Tibial artery (tissue), 4 donors: Measurements from ENCODE around the gene SCYGR1.
"Not testable (repeated sequence)": the region's sequence is repeated elsewhere in the genome, so short reads cannot be mapped to it uniquely, and the experiment has no call there.

ENCODE experiments used
- DNase-seq, 2 donors: peaks; one replicate each; pipeline ENCODE4 v3.0.0-alpha.2; 2019
- H3K27ac ChIP-seq, 2 donors: fragments of 200-600 bp; sonication (generic) in 1 of 2; 1 replicate in 1 of 2; 2 replicates in 1 of 2; pipeline ENCODE4 v1.5.1; 2018 to 2019; ENCODE audit warnings: mild to moderate bottlenecking in 1 of 2
- H3K27me3 ChIP-seq, 2 donors: fragments of 200-600 bp; sonication (generic) in 1 of 2; one replicate each; pipeline versions ENCODE4 v1.5.1 to v1.6.0; 2016 to 2019
- H3K36me3 ChIP-seq, 3 donors: fragments of 200-600 bp; sonication (generic) in 2 of 3; one replicate each; pipeline ENCODE4 v1.5.1; 2016 to 2019; ENCODE audit warnings: mild to moderate bottlenecking in 2 of 3
- H3K4me1 ChIP-seq, 4 donors: fragments of 200-600 bp; sonication (generic) in 2 of 4; 1 replicate in 3 of 4; 2 replicates in 1 of 4; pipeline ENCODE4 v1.5.1; 2016 to 2019
- H3K4me3 ChIP-seq, 2 donors: fragments of 200-600 bp; sonication (generic) in 1 of 2; 1 replicate in 1 of 2; 2 replicates in 1 of 2; pipeline ENCODE4 v1.5.1; 2018 to 2019; ENCODE audit warnings: mild to moderate bottlenecking in 2 of 2
- H3K9me3 ChIP-seq, 3 donors: fragments of 200-600 bp; sonication (generic) in 1 of 3; one replicate each; pipeline ENCODE4 v1.5.1; 2016 to 2019
- CTCF ChIP-seq, 2 experiments: fragments of 200-600 bp in 1 of 2; fragments of 450-650 bp in 1 of 2; IDR thresholded peaks; one replicate each; pipeline ENCODE4 v1.5.1; 2017 to 2019; ENCODE audit warnings: antibody characterized with exemption in 2 of 2, mild to moderate bottlenecking in 1 of 2, moderate library complexity in 1 of 2
- intact Hi-C: fragments of 100-400 bp; cut with DNase I; formaldehyde crosslinking; loops from one replicate; pipeline ENCODE4 v1.15.0; 2023; ENCODE audit warnings: low total_unique reads

SCYGR1 gene

GRCh38 chr2:227368574-227368973 lies 19.2 kb downstream of the SCYGR1 start:
- Histone ChIP-seq H3K9me3 (no peaks in the 10 kb centered on the region), H3K27ac (peak overlapping the region; percentile 9 to 14), H3K4me1 (peaks cover 0 to 54% (median 30%) of the 10 kb centered on the region in 4 donors), H3K36me3 (no peaks in the 10 kb centered on the region), H3K27me3 (no peaks in the 10 kb centered on the region), H3K4me3 (no peak overlapping the region)
- no peak for TF ChIP-seq CTCF (IDR thresholded peaks at IDR 0.05)
- intact Hi-C loops, result no loop called here
- no peak for DNase-seq

- peak overlapping the region; percentile 65 to 67 for H3K27ac ChIP-seq
- intact Hi-C loops, result no loop called here
- TF ChIP-seq CTCF (IDR thresholded peaks at IDR 0.05), result no peak
- no peaks in the 10 kb centered on the region for H3K9me3 ChIP-seq
- no peak for DNase-seq
- no peaks in the 10 kb centered on the region for H3K36me3 ChIP-seq
- no peak overlapping the region for H3K4me3 ChIP-seq
- H3K4me1 ChIP-seq, result peaks cover 0 to 54% (median 30%) of the 10 kb centered on the region in 4 donors
- no peaks in the 10 kb centered on the region for H3K27me3 ChIP-seq
Observed at GRCh38 chr2:227367427-227367795, 20.3 kb downstream of the SCYGR1 start.

- Histone ChIP-seq H3K4me3 (no peak overlapping the region), H3K27me3 (no peaks in the 10 kb centered on the region), H3K27ac (peak overlapping the region; percentile 65 to 67), H3K4me1 (peaks cover 0 to 51% (median 30%) of the 10 kb centered on the region in 4 donors), H3K9me3 (no peaks in the 10 kb centered on the region), H3K36me3 (no peaks in the 10 kb centered on the region)
- no peak for TF ChIP-seq CTCF (IDR thresholded peaks at IDR 0.05)
- peak in 1 of 2 donors; percentile 46 for DNase-seq
- intact Hi-C loops, result no loop called here
Observed at GRCh38 chr2:227366769-227367426, 20.9 kb downstream of the SCYGR1 start.

- Histone ChIP-seq H3K27ac (peak overlapping the region; percentile 65 to 67), H3K4me1 (peaks cover 0 to 40% (median 24%) of the 10 kb centered on the region in 4 donors), H3K4me3 (no peak overlapping the region), H3K27me3 (no peaks in the 10 kb centered on the region), H3K36me3 (peaks cover 0 to 4% (median 0%) of the 10 kb centered on the region in 3 donors), H3K9me3 (no peaks in the 10 kb centered on the region)
- TF ChIP-seq CTCF (IDR thresholded peaks at IDR 0.05), result no peak
- intact Hi-C loops, result no loop called here
- DNase-seq, result no peak
Observed at GRCh38 chr2:227365833-227366232, 21.9 kb downstream of the SCYGR1 start.

- H3K4me3 ChIP-seq, result not testable (repeated sequence)
- H3K27ac ChIP-seq, result peak overlapping the region; percentile 10 to 36
Observed at GRCh38 chr2:227364585-227365263, 23.0 kb downstream of the SCYGR1 start.

GRCh38 chr2:227363756-227364155 lies 24.0 kb downstream of the SCYGR1 start:
- Histone ChIP-seq H3K4me1 (peaks cover 0 to 35% (median 22%) of the 10 kb centered on the region in 4 donors), H3K9me3 (no peaks in the 10 kb centered on the region), H3K4me3 (no peak overlapping the region), H3K36me3 (peaks cover 0 to 19% (median 15%) of the 10 kb centered on the region in 3 donors), H3K27me3 (no peaks in the 10 kb centered on the region), H3K27ac (no peak overlapping the region)
- DNase-seq, result no peak
- TF ChIP-seq CTCF (IDR thresholded peaks at IDR 0.05), result no peak
- intact Hi-C loops, result no loop called here

More at GRCh38 chr2:227364585-227365263, 23.0 kb downstream of the SCYGR1 start:
- H3K36me3 ChIP-seq, intact Hi-C loops, H3K27me3 ChIP-seq, H3K9me3 ChIP-seq, DNase-seq: not testable (repeated sequence)
- H3K4me1 ChIP-seq, result peaks cover 0 to 35% (median 22%) of the 10 kb centered on the region in 4 donors
